WI38 (cell line): ENCODE data around the gene AQR.

ENCODE experiments used
- H3K4me3 ChIP-seq: 2 replicates; pipeline ENCODE4 v1.5.1; 2011; ENCODE audit warnings: low read depth, mild to moderate bottlenecking, control low read depth, low read length
- TF ChIP-seq, protein P1 (sequence below): IDR thresholded peaks from 2 replicates; pipeline ENCODE4 v1.5.1; 2012; ENCODE audit warnings: low read depth, mild to moderate bottlenecking, control low read depth, low read length

AQR gene

DNA sequence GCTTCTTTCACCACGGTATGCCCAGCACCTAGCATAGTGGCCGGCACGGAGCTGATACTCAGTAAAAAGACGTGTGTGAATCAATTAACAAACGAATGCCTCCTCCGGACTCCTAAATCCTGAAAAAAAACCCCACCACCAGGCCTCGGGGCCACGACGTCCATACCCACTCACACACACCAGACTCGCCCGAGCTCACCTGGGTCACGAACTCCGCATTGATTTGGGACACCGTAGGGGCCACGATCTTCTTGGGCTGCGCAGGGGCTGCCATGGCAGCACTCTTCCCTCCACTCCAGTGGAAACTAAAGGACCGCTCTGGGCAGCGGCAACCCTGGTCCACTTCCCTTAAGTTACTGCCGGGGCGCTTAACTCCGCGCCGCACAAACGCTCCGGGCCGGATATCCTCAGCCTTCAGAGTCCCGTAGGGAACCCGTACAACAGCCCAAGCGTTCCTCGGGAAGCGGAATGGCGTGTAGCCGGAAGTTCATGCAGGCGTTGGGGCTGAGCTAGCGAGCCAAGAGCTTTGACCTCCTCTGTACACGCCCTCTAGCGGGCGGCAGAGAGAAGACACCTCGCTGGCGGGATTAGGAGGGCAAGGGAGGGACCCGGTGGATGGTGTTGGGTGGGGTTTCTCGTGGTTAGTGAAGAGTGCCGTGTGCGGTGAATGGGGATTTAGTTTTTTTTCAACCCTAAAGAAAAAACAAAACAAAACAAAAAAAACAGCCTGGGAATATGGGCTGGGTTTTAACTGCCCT, at the start of gene AQR:
AQR (minus strand) TSS at position 403 of the 758 bp plus-strand sequence; CDS start at position 274, 129 bp downstream.
- TF ChIP-seq, protein P1, sequence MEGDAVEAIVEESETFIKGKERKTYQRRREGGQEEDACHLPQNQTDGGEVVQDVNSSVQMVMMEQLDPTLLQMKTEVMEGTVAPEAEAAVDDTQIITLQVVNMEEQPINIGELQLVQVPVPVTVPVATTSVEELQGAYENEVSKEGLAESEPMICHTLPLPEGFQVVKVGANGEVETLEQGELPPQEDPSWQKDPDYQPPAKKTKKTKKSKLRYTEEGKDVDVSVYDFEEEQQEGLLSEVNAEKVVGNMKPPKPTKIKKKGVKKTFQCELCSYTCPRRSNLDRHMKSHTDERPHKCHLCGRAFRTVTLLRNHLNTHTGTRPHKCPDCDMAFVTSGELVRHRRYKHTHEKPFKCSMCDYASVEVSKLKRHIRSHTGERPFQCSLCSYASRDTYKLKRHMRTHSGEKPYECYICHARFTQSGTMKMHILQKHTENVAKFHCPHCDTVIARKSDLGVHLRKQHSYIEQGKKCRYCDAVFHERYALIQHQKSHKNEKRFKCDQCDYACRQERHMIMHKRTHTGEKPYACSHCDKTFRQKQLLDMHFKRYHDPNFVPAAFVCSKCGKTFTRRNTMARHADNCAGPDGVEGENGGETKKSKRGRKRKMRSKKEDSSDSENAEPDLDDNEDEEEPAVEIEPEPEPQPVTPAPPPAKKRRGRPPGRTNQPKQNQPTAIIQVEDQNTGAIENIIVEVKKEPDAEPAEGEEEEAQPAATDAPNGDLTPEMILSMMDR: peak; percentile 74
- peak within 1 kb of the TSS; percentile 84 for H3K4me3 ChIP-seq

DNA sequence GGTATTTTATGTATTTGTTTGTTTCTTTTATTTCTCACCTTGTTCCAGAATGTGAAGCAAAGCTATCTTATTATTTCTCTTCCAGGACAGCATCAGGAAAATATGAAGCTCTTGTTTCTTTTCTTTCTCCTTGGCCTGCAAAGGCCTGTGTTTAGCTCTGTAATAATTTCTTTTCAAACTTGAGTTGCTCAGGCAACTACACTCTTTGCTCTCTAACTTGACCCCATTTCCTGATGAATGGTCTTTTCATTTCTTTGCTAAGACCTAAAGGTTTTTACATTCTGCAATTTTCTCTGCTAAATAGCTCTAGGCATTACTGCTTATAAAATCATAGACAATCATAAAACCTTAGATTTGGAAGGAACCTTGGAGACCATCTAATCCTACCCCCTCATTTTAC, 44.7 kb upstream of the AQR start:
- no peak overlapping the region for H3K4me3 ChIP-seq
- TF ChIP-seq, protein P1: no peak

DNA sequence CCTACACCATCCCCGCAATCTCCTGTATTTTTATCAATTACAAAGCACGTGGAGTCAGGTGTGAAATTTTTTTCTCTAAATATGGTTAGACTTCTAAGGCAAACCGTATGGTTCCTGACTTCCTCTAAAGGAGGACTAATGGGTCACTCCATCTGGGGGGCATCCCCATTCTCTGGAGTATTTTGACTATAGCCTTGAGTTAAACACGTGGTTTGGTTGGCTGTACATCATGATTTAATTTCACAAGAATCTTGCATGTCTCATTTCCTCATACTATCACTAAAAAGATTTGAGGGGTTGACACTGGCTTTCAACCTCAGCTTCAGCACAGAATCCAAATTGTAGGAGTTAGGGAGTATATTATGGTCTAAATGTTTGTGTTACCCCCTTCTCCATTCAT, 43.8 kb upstream of the AQR start:
- H3K4me3 ChIP-seq: no peak overlapping the region
- TF ChIP-seq, protein P1: no peak

DNA sequence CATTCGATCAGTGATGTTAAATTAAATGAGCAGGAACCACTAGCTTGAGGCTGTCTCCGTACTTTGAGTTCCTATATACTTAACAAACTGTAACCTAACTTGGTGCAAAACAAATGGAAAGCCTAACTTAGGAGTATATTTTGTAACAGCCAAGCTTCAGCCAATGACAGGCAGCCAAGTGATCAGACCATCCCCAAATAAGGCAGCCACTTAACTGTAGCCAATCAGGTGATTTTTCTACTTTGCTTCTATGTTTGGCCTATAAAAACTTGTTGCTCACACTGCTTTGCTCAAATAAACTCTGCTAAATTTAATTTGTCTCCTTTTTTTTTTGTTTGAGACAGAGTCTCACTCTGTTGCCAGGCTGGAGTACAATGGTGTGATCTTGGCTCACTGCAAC, 37.9 kb upstream of the AQR start:
- TF ChIP-seq, protein P1: no peak
- H3K4me3 ChIP-seq: no peak overlapping the region

DNA sequence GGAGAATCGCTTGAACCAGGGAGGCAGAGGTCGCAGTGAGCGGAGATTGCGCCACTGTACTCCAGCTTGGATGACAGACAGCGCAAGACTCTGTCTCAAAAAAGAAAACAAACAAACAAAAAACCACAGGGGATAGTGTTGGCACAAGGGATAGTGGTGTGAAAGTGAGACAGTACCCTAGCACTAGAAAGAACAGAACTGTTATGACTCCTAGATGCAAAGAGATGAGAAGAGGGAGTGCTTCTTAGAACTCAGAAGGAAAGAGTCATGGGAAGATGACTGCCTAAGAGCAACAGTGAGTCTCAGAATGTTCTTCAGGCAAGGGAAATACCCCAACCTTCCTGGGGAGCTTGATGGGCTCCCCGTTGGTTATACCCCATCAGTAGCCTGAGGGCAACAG, 36.4 kb upstream of the AQR start:
- H3K4me3 ChIP-seq: no peak overlapping the region
- TF ChIP-seq, protein P1: no peak

DNA sequence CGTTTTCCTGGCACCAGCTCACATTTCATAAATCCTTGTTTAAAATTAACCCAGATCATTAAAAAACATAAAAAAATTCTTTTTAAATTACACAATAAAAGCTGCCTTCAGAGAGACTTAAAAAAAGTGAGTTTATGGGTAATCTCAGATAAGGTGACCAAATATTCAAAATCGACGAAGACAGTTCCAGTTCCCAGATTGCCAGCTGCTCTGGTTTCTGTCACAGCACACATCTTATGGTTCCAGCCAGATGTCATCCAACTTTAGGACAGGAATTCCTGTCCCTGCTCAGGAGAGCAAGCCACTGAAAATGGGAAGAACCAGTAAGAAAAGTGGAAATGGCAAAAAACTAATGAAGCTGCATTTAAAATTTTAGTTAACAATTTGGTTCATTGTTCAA, 34.4 kb upstream of the AQR start:
- TF ChIP-seq, protein P1: no peak
- no peak overlapping the region for H3K4me3 ChIP-seq

DNA sequence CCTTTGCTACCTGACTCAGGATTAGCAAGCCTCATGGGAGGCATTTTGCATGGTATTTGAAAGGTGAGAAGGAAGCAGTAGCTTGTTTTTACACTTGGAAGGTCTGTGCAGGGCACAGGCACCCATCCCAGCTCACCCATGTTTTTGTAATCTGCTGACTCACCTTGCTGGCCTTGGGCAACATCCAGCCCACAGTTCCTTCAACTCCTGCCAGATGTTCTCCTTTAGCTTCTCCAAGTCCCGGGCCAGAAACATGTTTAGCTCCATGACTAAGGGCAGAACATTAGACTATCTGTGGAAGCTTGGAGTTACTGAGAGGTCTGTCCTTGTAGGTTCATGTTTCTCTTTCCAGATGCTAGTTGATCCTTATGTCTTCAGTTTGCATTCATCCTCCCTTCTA, 31.0 kb upstream of the AQR start:
- TF ChIP-seq, protein P1: no peak
- no peak overlapping the region for H3K4me3 ChIP-seq
